HG03439 (cell line): Measurements from ENCODE around the gene EIPR1.

Source experiments
- ATAC-seq: cut with Tn5 transposase; IDR thresholded peaks from one replicate; pipeline ENCODE4 v1.9.1; 2021; ENCODE audit warnings: mild to moderate bottlenecking, moderate library complexity; ENCODE audit not compliant: unreplicated experiment

The EIPR1 gene

GRCh38 chr2:3325458-3326181 is 52.0 kb downstream of the EIPR1 start:
- ATAC-seq = no peak

DNA sequence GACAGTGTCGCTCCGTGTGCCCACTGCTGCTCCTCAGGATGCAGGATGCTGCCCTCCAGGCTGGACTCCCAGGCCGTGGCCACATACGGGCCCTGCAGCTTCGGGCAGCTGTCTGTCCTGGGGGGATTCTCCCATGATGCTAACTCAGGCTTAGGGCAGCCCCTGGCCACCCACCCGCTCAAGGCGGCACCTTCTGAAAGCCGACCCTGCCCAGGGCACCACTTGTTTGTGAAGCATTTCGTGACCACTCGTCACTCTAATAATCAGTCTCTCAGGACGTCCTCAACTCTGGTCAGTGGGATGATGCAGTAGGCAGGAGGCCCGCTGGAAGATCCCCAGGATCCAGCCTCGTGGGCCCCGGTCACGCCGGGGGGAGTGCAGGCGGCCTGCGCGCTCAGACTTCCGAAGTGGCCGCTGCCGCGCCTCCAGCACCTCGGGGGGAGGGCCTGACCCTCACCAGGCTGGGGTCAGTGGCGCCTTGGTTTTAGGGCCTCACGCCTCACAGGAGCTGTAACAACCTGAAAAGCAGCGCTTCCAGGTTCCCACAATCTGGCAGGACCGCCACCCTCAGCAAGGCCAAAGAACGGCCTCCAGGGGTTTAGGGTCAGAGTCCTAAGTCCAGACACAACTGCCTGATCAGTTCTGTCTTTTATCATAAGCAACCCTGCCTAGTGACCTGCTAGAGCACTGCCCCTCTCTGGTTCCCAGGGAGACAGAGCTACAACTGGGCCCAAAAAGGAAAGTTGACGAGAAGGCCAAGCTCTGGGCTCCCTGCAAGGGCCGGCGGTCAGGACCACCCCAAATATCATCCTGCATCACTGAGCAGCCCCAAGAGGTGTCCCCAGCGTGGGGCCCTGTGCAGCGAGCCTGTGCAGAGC is 53.0 kb downstream of the EIPR1 start:
- no peak for ATAC-seq

DNA sequence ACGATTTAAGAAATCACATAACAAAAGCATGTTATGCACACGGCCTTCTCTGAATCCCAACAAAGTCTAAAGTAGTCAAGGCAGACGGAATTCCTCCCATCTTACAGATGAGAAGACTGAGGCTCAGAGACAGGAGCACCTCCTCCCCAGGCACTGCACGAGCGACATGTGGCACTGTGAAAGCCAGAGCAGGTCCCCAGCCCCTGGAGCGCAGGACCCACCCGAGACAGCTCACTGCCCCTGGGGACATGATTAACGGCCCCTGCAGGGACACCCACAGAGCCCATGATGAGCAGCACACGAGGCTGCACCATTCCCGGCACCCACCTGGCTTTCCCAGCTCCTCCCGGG is 53.6 kb downstream of the EIPR1 start:
- ATAC-seq = no peak

DNA sequence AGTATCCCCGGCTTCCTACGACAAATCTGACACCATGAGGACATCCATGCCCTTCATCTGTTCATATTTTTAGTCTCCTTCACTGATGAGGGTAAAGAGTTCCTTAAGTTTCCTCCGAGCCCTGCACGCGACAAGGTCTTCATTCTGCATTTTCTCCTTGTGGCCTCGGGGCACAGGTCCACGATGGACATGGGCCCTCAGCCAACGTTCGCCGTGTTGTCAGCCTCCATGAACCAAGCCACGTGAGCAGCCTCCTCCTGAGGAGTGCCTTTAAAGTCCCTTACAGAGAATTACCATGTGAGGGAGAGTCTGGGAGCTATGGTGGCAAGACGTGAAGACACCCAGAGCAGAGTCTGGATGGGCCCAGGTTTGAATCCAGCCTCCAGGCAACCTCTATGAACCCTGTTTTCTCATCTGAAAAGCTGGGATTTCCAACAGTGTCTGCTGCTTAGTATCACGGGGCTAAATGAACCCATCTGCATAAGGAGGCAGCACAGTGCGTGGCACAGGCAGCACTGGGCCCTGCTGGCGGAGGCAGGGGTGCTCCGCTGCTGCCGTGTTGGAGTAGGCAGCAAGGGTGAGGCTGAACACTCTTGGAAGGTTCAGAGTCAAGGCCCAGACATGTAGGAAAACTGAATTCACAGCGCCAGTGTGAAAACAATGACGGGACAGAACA is 54.1 kb downstream of the EIPR1 start:
- no peak for ATAC-seq

DNA sequence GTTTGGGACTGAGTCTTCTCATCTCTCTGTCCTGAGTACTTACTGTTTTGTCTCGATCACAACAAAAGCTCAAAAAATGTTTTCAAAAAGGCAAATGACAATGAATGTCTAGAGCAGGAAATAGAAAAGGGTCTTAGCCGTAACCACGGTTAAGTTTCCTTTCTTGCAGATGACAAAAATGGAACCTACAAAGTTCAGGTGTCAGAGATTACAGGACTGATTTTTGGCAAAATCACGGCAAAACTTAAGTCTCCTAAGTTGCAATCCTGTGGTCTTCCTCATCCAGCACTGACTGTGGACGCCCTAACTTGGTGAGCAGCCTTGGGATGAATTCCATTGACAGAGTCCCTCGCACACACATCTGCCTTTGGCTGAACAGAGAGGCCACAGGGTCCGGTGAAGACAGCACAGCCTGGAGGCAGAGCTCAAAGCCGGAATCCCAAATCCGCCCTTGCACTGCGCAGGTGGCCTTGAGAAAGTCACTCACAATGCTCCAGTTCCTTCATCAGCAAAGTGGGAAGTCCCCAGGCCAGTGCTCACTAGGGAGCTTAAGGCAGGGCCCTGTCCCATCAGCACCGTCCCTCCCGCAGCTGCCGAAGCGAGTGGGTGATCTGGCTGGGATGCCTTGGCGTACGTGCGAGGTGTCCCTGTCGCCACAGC is 55.2 kb downstream of the EIPR1 start:
- no peak for ATAC-seq

GRCh38 chr2:3321825-3322224 is 55.8 kb downstream of the EIPR1 start:
- no peak for ATAC-seq

DNA sequence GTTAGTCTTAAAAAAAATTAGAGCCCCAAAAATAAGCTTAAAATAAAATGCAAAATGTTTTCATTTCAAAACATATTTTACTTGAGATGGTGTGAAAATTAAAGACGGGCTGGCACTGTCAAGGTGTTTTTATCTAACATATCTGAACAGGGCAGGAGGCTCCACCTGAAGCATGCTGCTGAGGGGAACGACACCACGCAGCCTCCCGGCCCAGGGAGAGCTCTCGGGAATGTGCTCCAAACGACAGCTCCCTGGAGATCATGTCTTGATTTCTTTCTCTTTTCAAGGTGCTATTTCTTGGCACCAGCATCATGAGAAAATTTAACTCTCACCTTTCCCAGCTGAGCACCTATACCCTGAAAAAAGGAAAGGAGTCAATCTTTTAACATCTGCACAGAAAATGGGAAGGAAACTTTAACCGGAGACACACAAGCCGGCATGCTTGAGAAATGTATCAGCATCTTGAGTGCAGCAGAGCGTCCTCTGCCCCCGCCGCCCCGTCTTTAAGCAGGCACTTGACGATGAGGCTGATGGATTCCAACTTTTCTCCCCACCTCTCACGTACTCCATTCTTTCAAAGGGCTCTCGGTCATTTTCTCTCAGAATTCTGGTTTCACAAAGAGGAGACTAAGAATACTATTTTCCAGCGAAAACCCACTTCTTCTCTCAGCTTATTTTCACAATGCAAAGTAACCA is 56.6 kb downstream of the EIPR1 start:
- no peak for ATAC-seq

DNA sequence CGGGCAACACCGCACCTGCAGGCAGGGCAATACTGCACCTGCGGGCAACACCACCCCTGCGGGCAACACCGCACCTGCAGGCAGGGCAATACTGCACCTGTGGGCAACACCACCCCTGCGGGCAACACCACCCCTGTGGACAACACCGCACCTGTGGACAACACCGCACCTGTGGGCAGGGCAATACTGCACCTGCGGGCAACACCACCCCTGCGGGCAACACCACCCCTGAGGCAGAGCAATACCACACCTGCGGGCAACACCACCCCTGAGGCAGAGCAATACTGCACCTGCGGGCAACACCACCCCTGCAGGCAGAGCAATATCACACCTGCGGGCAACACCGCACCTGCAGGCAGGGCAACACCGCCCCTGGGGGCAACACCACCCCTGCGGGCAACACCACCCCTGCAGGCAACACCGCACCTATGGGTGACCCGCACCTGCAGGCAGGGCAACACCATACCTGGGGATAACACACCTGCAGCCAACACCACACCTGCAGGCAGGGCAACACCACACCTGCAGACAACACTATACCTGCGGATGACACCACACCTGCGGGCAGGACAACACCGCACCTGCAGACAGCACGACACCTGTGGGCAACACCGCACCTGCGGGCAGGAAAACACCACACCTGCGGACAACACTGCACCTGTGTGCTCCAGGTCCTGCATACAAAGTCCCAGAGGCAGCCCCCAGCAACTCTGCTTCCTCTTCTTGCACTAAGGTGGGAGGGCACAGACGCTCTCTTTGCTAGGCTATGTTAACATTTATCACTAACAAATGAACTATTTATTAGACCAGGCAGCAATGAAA is 57.7 kb downstream of the EIPR1 start:
- no peak for ATAC-seq

- no peak for ATAC-seq
These were observed 58.5 kb downstream of the EIPR1 start for GRCh38 chr2:3319134-3319533.

- ATAC-seq = no peak
These were observed 59.6 kb downstream of the EIPR1 start for GRCh38 chr2:3317871-3318590.

GRCh38 chr2:3317277-3317685 is 60.3 kb downstream of the EIPR1 start:
- no peak for ATAC-seq

- no peak for ATAC-seq
These were observed 61.0 kb downstream of the EIPR1 start for GRCh38 chr2:3316456-3317276.

DNA sequence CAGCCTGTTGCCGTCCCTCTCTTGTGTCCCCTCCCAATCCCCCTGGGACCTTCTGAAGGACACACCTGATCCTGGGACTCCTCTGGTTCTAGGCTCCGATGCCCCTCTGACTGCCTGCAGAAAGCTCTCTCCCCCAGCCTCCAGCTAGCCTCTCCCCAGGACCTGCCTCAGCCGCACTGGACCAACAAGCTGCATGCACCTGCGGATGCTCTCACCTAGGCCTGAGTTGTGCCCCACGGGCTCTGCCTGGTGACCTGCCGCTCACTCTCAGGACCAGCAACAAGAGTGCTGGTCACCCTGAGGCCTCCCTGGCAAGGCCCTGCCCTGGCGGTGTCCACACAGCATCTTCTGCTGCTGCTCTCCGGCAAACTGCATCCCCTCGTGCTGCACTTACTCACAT is 63.0 kb downstream of the EIPR1 start:
- no peak for ATAC-seq

DNA sequence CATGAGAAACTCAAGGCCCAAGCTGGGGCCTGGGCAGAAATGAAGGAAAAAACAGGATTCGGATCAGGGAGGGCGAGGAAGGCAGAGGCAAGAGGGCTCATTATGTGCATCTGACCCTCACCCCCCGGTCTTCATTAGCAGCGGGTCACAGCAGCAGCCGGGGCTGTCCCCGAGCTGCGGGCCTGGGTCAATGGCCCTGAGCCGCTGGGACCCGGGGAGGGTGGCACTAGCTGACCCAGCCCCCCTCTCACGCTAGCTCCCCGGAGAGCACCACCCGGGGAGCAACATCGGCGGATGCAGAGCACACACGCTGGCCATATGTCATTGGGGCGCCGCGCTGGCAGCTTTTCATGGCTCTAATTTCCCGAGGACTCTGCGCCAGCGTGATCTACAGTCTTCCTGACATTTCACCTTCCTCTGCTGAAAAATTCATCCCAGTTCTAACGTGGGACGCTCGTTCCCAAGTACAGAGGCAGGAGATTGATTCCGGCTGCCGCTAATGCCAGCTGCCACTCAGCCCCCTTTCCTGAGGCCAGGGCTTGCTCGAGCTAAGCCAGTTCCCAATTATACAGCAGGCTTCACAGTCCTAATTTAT is 63.7 kb downstream of the EIPR1 start:
- ATAC-seq = no peak

DNA sequence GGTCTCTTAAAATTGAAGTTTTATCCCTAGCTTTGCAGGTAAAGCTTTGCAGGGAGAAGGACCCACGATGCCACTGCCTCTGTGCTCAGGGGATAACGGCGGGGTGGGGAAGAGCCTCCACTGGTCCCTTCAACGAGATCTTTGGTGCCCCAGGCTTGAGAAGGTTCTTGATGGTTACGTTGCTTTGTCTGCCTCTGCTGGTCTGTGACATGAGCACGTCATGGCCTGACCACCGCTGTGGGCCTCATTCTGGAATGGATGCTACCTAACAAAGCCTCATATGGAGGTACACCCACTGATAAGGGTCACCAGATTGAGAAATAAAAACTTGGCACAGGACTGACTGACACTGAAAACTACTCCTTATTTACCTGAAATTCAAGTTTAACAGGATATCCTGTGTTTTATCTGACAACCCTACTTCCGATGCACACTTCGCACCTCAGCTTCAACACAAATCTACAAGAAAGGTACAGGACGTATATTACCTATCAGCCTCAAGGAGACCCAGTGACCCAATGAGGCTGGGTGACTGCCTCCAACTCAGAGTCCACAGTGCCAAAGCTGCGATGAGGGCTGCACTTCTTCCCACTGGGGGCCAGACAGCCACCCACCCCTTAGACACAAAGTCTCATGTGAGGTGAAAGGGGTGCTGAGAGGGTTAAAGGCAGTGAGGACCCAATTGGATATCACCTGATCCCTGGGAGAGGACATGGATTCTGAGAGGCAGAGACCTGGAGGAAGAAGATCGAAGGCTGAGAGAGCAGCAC is 64.9 kb downstream of the EIPR1 start:
- ATAC-seq = no peak

DNA sequence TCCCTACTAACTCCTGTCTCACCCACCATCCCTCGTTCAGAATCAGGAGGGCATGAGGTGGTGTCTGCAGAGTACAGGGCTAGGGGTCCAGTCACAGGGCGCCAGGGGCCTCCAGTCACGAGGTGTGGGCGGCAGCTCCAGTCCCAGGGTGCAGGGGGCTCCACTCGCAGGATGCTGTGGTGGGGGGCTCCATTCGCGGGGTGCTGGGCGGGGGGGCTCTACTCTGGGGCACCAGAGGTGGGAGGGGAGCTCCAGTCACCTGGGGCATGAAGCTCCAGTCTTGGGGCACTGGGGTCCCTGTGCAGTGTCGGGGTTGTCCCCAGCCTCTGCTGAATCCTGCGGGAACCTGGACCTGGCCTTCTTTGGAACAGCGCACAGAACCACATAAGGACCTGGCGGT is 66.0 kb downstream of the EIPR1 start:
- ATAC-seq = no peak
